Cardiac septum (tissue), 1 donor: ENCODE data around the gene ATAD3A. TPM values are rescaled to one million over a fixed set of nuclear protein-coding genes. Genes with fewer than 3 reads are reported as not detected.
"Not testable (repeated sequence)": the region's sequence is repeated elsewhere in the genome, so short reads cannot be mapped to it uniquely, and the experiment has no call there.

ENCODE experiments used
- DNase-seq: peaks from one replicate; pipeline ENCODE4 v3.0.0-alpha.2; 2020; ENCODE audit warnings: low spot score
- intact Hi-C: fragments of 100-400 bp; cut with DNase I; formaldehyde crosslinking; loops from one replicate; pipeline ENCODE4 v1.14.0; 2022
- total RNA-seq: library from RNA; stranded (reverse); fragmentation: NEBNext Ultra II Directional; extraction: Animal tissue kit (Norgen Biotek cat#: 25700); gene quantifications from one replicate; pipeline ENCODE4 v1.2.1, GENCODE V29; 2021
- donor health status: DM: no; HTN: no; CAD: no.

ATAD3A gene
- total RNA-seq, 1 donor from 2014 or later, result 13.7 TPM

GRCh38 chr1:1517973-1518620 is 6.1 kb downstream of the ATAD3A start:
- DNase-seq, result no peak
- intact Hi-C loops, result no loop called here

- intact Hi-C loops, DNase-seq: not testable (repeated sequence)
Measured at GRCh38 chr1:1518621-1519007, 6.7 kb downstream of the ATAD3A start.

- intact Hi-C loops, DNase-seq: not testable (repeated sequence)
Measured at GRCh38 chr1:1519805-1520505, 8.0 kb downstream of the ATAD3A start.

GRCh38 chr1:1521331-1521730 is 9.4 kb downstream of the ATAD3A start:
- no peak for DNase-seq
- intact Hi-C loops, result no loop called here

- not testable (repeated sequence) for DNase-seq
Measured at GRCh38 chr1:1522536-1522935, 10.6 kb downstream of the ATAD3A start.

GRCh38 chr1:1523226-1523625 is 11.3 kb downstream of the ATAD3A start:
- intact Hi-C loops, result not testable (repeated sequence)

More at GRCh38 chr1:1522536-1522935, 10.6 kb downstream of the ATAD3A start:
- intact Hi-C loops, result not testable (repeated sequence)

GRCh38 chr1:1523651-1524050 is 11.7 kb downstream of the ATAD3A start:
- intact Hi-C loops, DNase-seq: not testable (repeated sequence)

More at GRCh38 chr1:1523226-1523625, 11.3 kb downstream of the ATAD3A start:
- DNase-seq, result not testable (repeated sequence)

- intact Hi-C loops, DNase-seq: not testable (repeated sequence)
Measured at GRCh38 chr1:1524750-1525383, 12.9 kb downstream of the ATAD3A start.

- intact Hi-C loops, DNase-seq: not testable (repeated sequence)
Measured at GRCh38 chr1:1526476-1526875, 14.5 kb downstream of the ATAD3A start.

- no peak for DNase-seq
- intact Hi-C loops, result no loop called here
Measured at GRCh38 chr1:1527092-1527816, 15.3 kb downstream of the ATAD3A start.

- DNase-seq, result no peak
- intact Hi-C loops, result no loop called here
Measured at GRCh38 chr1:1528301-1529267, 16.6 kb downstream of the ATAD3A start.

GRCh38 chr1:1529321-1529720 is 17.4 kb downstream of the ATAD3A start:
- no peak for DNase-seq

GRCh38 chr1:1529936-1530335 is 18.0 kb downstream of the ATAD3A start:
- intact Hi-C loops, result no loop called here
- DNase-seq, result no peak

More at GRCh38 chr1:1529321-1529720, 17.4 kb downstream of the ATAD3A start:
- intact Hi-C loops, result no loop called here

- intact Hi-C loops, result no loop called here
Measured at GRCh38 chr1:1531947-1532346, 20.0 kb downstream of the ATAD3A start.

GRCh38 chr1:1533176-1533893 is 21.4 kb downstream of the ATAD3A start:
- intact Hi-C loops, DNase-seq: not testable (repeated sequence)

More at GRCh38 chr1:1531947-1532346, 20.0 kb downstream of the ATAD3A start:
- DNase-seq, result no peak

- DNase-seq, intact Hi-C loops: not testable (repeated sequence)
Measured at GRCh38 chr1:1533894-1534291, 21.9 kb downstream of the ATAD3A start.

- intact Hi-C loops, result no loop called here
- no peak for DNase-seq
Measured at GRCh38 chr1:1534401-1535154, 22.6 kb downstream of the ATAD3A start.
